Ascending aorta (tissue), 2 donors: Measurements from ENCODE around the gene HOXB3. TPM values are rescaled to one million over a fixed set of nuclear protein-coding genes. Genes with fewer than 3 reads are reported as not detected.

Experiments
- DNase-seq, 2 donors: peaks; one replicate each; pipeline ENCODE4 v3.0.0-alpha.2; 2019; ENCODE audit warnings: low spot score in 2 of 2
- H3K27ac ChIP-seq, 2 donors: fragments of 200-600 bp; sonication (generic); one replicate each; pipeline ENCODE4 v1.5.1; 2016 to 2017; ENCODE audit warnings: mild to moderate bottlenecking in 1 of 2
- H3K27me3 ChIP-seq: fragments of 200-600 bp; sonication (generic); one replicate; pipeline ENCODE4 v1.5.1; 2017
- H3K36me3 ChIP-seq, 2 donors: fragments of 200-600 bp; sonication (generic); one replicate each; pipeline ENCODE4 v1.5.1; 2016
- H3K4me1 ChIP-seq, 2 donors: fragments of 200-600 bp; sonication (generic); one replicate each; pipeline ENCODE4 v1.5.1; 2016 to 2017; ENCODE audit warnings: mild to moderate bottlenecking in 1 of 2
- H3K4me3 ChIP-seq, 2 donors: fragments of 200-600 bp; sonication (generic); one replicate each; pipeline ENCODE4 v1.5.1; 2016 to 2017; ENCODE audit warnings: mild to moderate bottlenecking in 1 of 2
- H3K9me3 ChIP-seq, 2 donors: fragments of 200-600 bp; sonication (generic); one replicate each; pipeline ENCODE4 v1.5.1; 2016
- intact Hi-C: fragments of 100-400 bp; cut with DNase I; formaldehyde crosslinking; loops from one replicate; pipeline ENCODE4 v1.15.1; 2023
- total RNA-seq: library from RNA; depleted of rRNA; stranded (reverse); fragments of >200 nt; gene quantifications from one replicate; pipeline ENCODE4 v1.1.0, GENCODE V29; 2016
- TF ChIP-seq, protein P1 (sequence below), 3 experiments: fragments of 200-600 bp in 2 of 3; fragments of 450-650 bp in 1 of 3; sonication (generic) in 2 of 3; IDR thresholded peaks; one replicate each; pipeline ENCODE4 v1.5.1; 2016 to 2019; ENCODE audit warnings: antibody characterized with exemption in 3 of 3, mild to moderate bottlenecking in 1 of 3, moderate library complexity in 1 of 3

The HOXB3 gene
- total RNA-seq, 1 donor from 2014 or later, result 19.3 TPM

DNA sequence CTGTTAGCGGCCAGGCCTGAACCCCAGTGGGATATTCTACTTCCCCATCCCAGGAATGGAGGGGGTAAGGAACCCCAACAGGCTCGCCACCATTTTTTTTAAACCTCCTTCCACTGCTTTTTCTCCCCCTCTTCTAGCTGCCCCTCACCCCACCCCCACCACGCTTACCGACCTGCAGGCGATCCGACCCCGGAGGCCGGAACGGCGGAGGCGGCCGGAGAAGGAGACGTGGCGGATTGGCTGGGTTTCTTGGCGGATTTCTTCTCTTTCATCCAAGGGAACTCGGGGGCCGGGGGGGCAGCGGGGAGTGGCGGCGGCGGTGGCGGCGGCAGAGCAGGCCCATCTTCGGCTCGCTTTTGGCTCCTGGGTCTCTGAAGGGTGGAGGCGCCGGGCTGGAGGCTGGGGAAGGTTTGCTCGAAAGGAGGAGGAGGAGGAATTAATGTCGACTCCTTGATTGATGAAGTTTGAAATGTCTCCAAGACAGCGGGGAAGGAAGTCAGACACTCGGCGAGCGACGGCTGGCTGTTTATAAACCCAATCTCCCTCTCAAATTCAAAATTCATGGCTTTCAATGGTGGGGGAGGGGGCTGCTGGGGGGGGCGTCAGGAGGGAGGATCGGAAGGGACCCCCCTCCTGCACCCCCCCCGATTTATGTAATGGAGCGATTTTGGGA is 45.6 kb downstream of the HOXB3 start:
- peak; percentile 55 to 95 for DNase-seq
- TF ChIP-seq, protein P1, sequence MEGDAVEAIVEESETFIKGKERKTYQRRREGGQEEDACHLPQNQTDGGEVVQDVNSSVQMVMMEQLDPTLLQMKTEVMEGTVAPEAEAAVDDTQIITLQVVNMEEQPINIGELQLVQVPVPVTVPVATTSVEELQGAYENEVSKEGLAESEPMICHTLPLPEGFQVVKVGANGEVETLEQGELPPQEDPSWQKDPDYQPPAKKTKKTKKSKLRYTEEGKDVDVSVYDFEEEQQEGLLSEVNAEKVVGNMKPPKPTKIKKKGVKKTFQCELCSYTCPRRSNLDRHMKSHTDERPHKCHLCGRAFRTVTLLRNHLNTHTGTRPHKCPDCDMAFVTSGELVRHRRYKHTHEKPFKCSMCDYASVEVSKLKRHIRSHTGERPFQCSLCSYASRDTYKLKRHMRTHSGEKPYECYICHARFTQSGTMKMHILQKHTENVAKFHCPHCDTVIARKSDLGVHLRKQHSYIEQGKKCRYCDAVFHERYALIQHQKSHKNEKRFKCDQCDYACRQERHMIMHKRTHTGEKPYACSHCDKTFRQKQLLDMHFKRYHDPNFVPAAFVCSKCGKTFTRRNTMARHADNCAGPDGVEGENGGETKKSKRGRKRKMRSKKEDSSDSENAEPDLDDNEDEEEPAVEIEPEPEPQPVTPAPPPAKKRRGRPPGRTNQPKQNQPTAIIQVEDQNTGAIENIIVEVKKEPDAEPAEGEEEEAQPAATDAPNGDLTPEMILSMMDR (IDR thresholded peaks at IDR 0.05), result no peak
- Histone ChIP-seq H3K9me3 (no peaks in the 10 kb centered on the region), H3K4me1 (peaks cover 6 to 45% of the 10 kb centered on the region in 2 donors), H3K4me3 (peak overlapping the region; percentile 76 to 83), H3K27ac (peak overlapping the region; percentile 93 to 97), H3K36me3 (peaks cover 0 to 9% of the 10 kb centered on the region in 2 donors), H3K27me3 (no peaks in the 10 kb centered on the region)
- intact Hi-C loops, result loop anchor here (1.0 to 5.0 kb wide), 3 partner anchors 33 to 517 kb away; no protein-coding TSS in a partner anchor

DNA sequence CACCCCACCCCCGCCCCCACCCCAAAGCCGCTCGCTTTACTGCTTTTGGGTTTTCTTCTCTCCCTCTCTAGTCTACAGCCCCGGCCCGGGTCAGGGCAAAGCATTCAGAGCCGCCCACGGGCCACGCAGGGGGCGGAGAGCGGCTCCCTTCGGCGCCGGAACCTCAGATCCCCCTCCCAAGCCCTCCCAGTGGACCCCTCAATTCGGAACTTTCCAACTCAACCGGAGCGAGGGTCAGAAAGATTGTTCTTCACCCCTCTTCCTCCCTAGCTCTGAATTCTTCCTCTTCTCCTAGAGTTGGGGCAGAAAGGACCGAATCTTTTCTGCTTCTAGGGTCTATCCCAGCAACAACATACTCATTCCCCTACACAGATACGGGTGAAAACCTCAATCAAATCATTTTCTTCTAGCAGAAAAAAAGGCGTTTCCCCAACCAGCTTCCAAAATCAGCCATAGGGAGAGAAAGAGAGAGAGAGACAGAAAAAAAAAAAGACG is 46.1 kb downstream of the HOXB3 start:
- Histone ChIP-seq H3K36me3 (peaks cover 0 to 7% of the 10 kb centered on the region in 2 donors), H3K9me3 (no peaks in the 10 kb centered on the region), H3K27ac (peak overlapping the region; percentile 93 to 97), H3K4me3 (peak overlapping the region; percentile 76 to 83), H3K4me1 (peaks cover 6 to 42% of the 10 kb centered on the region in 2 donors), H3K27me3 (no peaks in the 10 kb centered on the region)
- TF ChIP-seq, protein P1 (IDR thresholded peaks at IDR 0.05), result no peak
- intact Hi-C loops, result loop anchor here (1.0 to 5.0 kb wide), 3 partner anchors 33 to 517 kb away; no protein-coding TSS in a partner anchor
- no peak for DNase-seq

DNA sequence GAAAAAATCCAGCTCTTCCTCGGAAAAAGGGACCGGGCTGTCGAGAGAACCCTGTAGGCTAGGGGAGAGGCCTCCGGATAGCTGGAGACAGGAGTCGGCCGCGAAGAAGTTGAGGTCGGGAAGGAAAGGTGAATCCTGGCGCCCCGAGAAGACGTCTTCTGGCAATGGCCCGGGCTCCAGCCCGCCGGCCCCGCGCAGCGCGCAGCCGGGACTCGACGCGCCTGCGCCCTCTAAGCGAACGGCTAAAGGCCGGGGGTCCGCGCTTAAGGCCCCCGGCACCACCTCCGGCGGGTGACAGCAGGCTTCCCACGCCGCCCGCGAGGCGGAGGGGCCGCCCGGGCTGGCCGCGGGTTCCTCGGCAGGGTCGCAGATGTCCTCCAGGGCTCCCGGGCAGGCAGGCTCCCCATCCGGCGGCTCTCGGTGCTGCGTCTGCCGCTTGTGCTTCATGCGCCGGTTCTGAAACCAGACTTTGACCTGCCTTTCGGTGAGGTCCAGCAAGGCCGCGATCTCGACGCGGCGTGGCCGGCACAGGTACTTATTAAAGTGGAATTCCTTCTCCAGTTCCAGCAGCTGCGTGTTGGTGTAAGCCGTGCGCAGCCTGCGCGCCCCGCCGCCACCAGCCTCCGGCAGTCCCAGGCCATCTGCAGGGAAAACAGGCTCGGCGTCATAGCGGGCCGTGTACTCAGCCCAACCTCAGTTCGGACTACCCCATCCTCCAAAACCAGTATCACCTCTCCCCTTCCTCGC is 46.8 kb downstream of the HOXB3 start:
- TF ChIP-seq, protein P1 (IDR thresholded peaks at IDR 0.05), result peak; percentile 10 to 23 (median 12)
- Histone ChIP-seq H3K4me1 (peaks cover 6 to 38% of the 10 kb centered on the region in 2 donors), H3K27ac (peak overlapping the region; percentile 93 to 97), H3K27me3 (no peaks in the 10 kb centered on the region), H3K36me3 (peaks cover 0 to 7% of the 10 kb centered on the region in 2 donors), H3K9me3 (no peaks in the 10 kb centered on the region), H3K4me3 (peak overlapping the region; percentile 76 to 83)
- intact Hi-C loops, result loop anchor here (5.0 kb wide), 2 partner anchors 51 to 516 kb away; no protein-coding TSS in a partner anchor
- DNase-seq, result no peak

DNA sequence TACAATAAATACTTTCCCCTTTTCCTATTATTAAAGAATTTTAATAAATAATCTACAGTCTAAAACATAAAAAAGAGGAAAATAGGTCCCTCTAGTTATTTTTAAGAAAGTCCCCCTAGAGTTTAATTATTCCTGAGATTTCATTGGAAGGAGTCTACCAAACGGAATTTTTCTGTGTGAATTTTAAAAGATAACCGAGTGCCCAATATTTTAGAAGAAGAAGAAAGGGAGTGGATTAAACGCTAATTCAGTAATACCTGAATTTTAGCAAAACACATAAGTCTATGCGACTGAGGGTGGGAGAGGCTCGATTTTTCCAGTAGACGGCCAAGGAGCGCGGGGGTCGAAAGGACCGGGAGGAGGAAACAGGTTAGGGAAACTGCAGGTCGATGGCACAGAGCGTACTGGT is 47.3 kb downstream of the HOXB3 start:
- H3K9me3 ChIP-seq, result no peaks in the 10 kb centered on the region
- no peak for DNase-seq
- peak overlapping the region; percentile 76 to 83 for H3K4me3 ChIP-seq
- H3K27ac ChIP-seq, result peak overlapping the region; percentile 93 to 97
- peaks cover 0 to 7% of the 10 kb centered on the region in 2 donors for H3K36me3 ChIP-seq
- TF ChIP-seq, protein P1 (IDR thresholded peaks at IDR 0.05), result no peak
- no peaks in the 10 kb centered on the region for H3K27me3 ChIP-seq
- peaks cover 6 to 34% of the 10 kb centered on the region in 2 donors for H3K4me1 ChIP-seq
- intact Hi-C loops, result loop anchor here (5.0 kb wide), 2 partner anchors 50 to 515 kb away; no protein-coding TSS in a partner anchor

DNA sequence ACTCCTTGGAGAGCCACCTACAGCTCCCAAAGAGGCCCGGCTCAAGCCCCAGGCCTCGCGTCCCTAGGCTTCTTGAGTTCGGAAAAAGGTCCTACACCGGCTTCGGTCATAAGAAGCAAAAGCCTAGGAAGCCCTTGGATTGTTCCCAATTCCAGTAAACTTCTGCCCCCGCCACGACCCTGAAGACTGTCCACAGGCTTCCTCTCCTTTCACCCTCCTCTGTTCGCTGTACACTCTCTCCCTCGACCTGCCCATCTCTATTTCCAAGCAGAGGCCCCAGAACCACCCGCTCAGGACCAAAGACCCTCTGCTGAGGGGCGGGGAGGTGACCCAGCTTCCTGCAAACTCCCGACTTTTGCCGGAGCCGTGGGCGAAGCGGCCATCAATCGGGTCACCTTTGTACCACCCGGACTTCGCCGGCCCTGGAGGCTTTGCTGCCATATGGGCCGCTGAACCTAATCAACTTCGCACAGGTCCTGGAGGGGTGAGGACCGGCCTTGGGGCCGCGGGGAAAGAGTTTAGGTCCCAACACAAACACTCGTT is 47.9 kb downstream of the HOXB3 start:
- Histone ChIP-seq H3K36me3 (peaks cover 0 to 7% of the 10 kb centered on the region in 2 donors), H3K4me1 (peaks cover 6 to 33% of the 10 kb centered on the region in 2 donors), H3K9me3 (no peaks in the 10 kb centered on the region), H3K4me3 (peak overlapping the region; percentile 76 to 83), H3K27me3 (no peaks in the 10 kb centered on the region), H3K27ac (peak overlapping the region; percentile 93 to 97)
- no peak for DNase-seq
- TF ChIP-seq, protein P1 (IDR thresholded peaks at IDR 0.05), result no peak
- intact Hi-C loops, result loop anchor here (5.0 kb wide), 2 partner anchors 50 to 515 kb away; no protein-coding TSS in a partner anchor
